AML-193 (cell line): ENCODE data around the gene COL21A1.
A peak's percentile ranks its signal among the peaks of the same experiment; 100 is the strongest.
"Not testable (repeated sequence)": the region's sequence is repeated elsewhere in the genome, so short reads cannot be mapped to it uniquely, and the experiment has no call there.

Experiments used
- DNase-seq, 2 experiments: peaks; one replicate each; lab custom pipeline; 2025; lab: John Stamatoyannopoulos, UW

The COL21A1 gene

GRCh38 chr6:56047931-56048540 is 199.3 kb downstream of the COL21A1 start:
- DNase-seq: no peak

DNA sequence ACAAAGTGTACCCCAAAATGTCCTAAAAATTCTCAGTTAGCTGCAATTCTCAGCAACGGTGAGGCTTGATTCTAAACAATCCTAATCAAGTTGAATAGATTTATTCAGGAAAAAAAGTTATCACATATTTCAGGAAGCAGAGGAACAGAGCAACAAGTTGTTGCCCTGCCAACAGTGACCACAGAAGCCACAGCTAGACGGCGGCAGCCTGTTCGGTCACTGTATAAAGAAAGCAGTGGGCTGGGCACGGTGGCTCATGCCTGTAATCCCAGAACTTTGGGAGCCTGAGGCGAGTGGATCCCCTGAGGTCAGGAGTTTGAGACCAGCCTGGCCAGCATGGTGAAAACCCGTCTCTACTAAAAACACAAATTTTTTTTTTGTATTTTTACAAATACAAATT is 200.8 kb downstream of the COL21A1 start:
- DNase-seq: peak; percentile 78 to 79

DNA sequence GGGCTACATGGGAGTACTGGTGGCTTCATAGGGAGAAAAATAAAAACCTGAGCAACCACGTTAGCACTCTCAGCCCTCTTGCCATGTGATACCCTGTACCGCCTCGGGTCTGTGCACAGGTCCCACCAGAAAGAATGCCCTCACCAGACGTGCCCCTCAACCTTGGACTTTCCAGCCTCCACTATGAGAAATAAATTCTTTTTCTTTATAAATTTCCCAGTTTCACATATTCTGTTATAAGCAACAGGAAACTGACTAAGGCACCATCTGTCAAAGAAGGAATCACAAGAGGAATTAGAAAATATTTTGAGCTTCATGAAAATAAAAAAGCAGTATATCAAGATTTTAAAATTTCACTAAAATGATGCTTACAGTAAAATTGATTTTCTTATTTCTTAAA is 203.6 kb downstream of the COL21A1 start:
- DNase-seq: no peak

GRCh38 chr6:56043076-56043475 is 204.3 kb downstream of the COL21A1 start:
- no peak for DNase-seq

DNA sequence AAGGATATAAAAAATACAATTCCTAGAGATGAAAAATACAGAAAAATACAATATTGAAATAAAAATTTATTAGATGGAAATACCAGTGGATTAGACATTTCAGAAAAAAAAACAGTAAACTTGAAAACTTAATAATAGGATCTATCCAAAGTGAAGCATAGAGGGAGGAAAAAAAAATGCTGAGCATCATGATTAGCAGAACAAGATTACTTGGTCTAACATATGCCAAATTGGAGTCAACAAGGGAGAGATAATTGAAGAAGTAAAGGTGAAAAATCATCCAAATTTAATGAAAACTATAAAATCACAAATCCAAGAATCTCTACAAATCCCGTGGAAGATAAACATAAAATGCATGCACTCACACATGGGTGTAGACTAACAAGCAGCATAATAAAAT is 205.8 kb downstream of the COL21A1 start:
- DNase-seq: no peak

- no peak for DNase-seq
Measured at GRCh38 chr6:56040889-56041301, 206.5 kb downstream of the COL21A1 start.

GRCh38 chr6:56040223-56040622 is 207.2 kb downstream of the COL21A1 start:
- DNase-seq: peak; percentile 38 to 58

DNA sequence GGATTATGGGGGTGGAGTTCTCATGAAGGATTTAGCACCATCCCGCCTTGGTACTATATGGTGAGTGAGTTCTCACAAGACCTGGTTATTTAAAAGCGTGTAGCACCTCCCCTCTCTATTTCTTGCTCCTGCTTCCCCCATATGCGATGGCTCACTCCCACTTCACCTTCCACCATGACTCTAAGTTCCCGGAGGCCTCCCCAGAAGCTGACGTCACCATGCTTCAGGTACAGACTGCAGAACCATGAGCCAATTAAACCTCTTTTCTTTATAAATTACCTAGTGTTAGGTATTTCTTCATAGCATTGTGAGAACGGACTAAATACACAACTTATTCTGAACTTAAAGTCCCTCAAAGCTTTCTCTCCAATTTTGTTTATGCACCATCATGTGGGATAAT is 208.6 kb downstream of the COL21A1 start:
- no peak for DNase-seq

- DNase-seq: no peak
Measured at GRCh38 chr6:56037601-56038000, 209.8 kb downstream of the COL21A1 start.

DNA sequence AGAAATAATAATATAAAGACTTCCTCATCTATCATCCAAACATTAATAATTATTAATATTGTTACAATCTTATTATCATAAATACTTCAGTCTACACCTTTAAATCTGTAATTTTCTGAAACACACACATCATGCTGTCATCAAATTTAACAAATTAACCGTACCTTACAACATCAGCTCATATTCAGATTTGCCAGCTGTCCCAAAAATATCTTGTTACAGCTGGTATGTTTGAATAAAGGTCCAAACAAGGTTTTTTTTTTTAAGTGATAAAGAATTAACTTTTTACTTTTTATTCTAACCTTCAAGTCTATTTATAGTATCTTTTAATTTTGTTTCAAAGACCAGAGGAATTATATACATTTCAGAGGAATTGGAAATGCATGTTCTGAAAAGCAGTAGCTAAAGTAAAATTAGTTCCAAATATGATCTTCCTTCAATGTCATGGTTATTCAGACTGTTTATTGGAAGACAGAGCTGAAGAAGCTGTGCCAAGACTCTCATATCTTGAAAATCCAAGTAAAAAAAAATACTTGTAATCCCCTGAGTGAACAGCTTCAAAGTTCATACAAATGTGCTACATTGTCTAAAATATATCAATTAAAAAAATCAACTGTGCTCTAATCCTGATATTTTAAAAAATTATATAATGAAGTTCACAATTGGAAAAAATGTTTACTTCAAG is 210.3 kb downstream of the COL21A1 start:
- no peak for DNase-seq

DNA sequence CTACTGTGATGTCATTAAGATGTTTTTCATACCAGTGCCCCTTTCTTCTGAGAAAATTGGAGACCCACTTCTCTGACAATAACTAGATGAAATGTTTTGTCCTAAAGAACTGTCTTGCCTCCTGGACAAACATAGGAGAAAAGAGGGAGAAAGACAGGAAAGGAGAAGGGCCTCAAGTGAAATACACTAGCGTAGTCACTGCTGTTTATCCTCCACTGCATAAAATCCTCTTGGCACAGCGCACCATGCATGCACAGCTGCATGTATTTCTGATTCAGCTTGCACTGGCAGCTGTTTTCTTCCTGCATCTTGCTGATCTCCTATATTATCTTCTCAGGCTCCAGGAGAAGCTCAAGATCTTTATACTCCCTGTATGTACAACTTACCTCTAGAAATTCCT is 214.0 kb downstream of the COL21A1 start:
- no peak for DNase-seq

DNA sequence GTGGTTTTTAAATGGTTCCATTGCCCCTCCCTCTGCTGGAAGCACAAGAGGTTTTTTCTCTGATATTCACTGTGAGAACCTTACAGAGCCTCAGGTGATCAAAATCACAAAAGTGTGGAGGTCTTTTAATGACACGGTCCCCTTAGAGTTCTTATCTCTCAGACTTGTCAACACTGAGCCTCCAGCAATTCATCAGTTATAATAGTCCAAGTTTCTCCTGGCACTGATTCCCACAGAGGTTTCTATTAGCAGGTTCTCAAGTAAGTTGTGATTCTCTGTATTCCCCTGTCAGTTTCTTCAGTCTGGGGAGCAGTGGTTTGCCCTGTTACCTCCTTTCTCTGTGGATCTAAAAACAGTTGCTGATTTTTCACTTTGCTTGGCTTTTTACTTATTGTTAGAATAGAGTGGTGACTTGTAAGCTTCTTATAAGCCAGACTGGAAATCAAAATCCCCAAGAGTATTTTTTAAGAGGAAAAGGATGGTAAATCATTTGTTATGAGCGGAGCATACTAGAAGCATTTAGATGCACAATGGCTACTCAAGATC is 214.6 kb downstream of the COL21A1 start:
- DNase-seq: no peak

DNA sequence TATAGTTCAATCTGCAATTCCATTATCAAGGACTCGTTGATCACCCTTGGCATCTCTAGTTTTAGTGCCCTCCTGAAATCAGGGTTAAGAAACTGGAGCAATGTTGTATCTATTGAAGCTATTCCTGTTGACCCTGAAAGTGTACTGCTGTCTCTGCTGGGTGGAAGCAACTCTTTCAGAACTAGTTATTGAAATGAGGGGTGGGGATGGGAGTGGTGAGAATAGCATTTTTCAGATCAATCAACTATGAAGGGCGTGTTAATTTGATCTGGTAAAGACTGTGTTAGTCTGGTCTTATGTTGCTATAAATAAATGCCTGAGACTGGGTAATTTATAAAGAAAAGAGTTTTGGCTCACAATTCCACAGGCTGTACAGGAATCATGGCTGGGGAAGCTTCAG is 219.5 kb downstream of the COL21A1 start:
- DNase-seq: no peak

GRCh38 chr6:56026455-56027180 is 220.8 kb downstream of the COL21A1 start:
- DNase-seq: no peak

DNA sequence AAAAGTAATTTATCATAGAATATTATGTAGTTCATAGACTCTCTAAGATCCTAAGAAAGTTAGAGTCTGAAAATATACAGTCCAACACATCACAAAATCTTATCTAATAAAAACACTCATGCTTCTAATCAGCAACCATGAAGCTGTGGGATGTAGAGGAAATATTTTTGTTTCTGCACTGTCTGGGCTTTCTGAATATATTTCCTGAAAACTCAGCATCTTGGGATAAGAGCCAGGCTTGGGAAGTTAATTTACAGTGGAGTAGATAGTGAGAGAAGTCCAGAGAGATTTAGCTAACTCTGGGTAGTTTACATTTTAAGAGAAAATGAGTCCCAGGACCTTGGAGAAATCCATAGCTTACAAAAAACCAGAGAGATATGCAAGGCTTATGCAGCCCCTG is 221.6 kb downstream of the COL21A1 start:
- DNase-seq: no peak

DNA sequence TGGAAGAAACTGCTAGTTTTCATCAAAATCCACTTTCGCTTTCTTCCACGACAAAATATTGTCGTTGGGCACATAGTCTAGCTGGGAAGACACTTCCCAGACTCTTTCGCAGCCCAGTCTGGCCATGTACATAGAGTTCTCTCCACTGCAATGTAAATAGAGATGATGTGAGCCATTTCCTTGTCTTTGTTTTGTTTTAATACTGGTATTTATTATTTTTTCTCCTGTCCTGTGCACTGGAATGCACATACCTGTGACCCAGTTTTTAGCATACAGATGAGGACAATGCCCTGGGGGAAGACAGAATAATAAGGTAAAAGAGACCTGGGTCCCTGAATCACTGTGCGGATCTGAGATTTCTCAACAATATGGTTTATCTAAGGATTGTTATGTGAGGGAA is 222.4 kb downstream of the COL21A1 start:
- no peak for DNase-seq

DNA sequence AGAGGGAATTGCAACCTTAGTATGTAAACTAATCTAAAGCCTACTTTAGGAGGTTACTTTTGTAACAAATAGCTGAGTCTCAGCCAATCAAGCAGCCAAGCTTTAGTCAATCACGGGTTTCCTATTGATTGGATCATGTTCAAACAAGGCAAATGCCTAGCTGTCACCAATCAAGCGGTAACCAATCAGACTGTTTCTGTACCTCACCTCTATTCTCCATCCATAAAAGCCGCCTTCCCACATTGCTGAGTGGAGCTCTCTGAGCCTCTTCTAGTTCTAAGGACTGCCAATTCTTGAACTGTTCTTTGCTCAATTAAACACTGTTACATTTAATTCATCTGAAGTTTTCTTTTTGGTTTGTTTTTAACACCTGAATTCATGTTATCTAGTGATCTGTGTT is 223.6 kb downstream of the COL21A1 start:
- DNase-seq: no peak

- DNase-seq: no peak
Measured at GRCh38 chr6:56022678-56023077, 224.7 kb downstream of the COL21A1 start.

- no peak for DNase-seq
Measured at GRCh38 chr6:56021943-56022342, 225.4 kb downstream of the COL21A1 start.

- no peak for DNase-seq
Measured at GRCh38 chr6:56019973-56020372, 227.4 kb downstream of the COL21A1 start.

GRCh38 chr6:56017198-56017597 is 230.2 kb downstream of the COL21A1 start:
- DNase-seq: peak in 1 of 2 experiments; percentile 3

GRCh38 chr6:56014039-56014438 is 233.3 kb downstream of the COL21A1 start:
- DNase-seq: not testable (repeated sequence)

- no peak for DNase-seq
Measured at GRCh38 chr6:56009636-56010035, 237.7 kb downstream of the COL21A1 start.
